Fibroblast of skin of left biceps (primary cell): ENCODE data around the gene FXYD5.
"Not testable (repeated sequence)": the region's sequence is repeated elsewhere in the genome, so short reads cannot be mapped to it uniquely, and the experiment has no call there.

Source experiments
- DNase-seq, 2 experiments: peaks; one replicate each; pipeline ENCODE4 v3.0.0-alpha.2; 2013; ENCODE audit warnings: low read depth in 2 of 2

FXYD5 gene

DNA sequence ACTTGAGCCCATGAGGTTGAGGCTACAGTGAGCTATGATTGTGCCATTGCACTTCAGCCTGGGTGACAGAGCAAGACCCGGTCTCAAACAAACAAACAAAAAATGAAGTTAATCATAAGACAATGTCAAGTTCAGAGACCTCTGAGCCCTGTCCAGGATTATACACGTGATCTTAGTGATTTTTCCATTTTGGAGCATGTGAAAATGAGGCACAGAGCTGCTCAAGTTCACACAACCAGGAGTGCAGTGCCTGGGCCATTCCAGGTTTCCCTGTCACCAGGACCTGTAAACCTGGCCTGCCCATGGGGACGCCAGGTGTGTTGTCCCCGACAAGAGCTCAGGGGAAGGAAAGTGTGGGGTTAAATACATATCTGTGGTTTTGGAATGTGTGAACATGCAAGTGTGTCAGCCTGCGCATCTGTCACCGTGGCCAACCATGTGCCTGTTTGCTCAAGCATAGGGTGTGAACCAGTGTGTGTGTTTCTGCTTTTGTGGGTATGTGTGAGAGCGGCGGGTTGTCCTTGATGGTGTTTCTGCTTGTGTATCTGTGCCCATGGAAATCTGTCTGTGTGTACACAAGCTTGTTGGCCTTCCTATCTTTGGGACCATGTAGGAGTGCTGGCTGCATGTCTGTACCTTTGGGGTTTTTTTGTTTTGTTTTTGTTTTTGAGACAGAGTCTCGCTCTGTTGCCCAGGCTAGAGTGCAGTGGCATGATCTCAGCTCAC is 17.4 kb upstream of the FXYD5 start:
- no peak for DNase-seq

DNA sequence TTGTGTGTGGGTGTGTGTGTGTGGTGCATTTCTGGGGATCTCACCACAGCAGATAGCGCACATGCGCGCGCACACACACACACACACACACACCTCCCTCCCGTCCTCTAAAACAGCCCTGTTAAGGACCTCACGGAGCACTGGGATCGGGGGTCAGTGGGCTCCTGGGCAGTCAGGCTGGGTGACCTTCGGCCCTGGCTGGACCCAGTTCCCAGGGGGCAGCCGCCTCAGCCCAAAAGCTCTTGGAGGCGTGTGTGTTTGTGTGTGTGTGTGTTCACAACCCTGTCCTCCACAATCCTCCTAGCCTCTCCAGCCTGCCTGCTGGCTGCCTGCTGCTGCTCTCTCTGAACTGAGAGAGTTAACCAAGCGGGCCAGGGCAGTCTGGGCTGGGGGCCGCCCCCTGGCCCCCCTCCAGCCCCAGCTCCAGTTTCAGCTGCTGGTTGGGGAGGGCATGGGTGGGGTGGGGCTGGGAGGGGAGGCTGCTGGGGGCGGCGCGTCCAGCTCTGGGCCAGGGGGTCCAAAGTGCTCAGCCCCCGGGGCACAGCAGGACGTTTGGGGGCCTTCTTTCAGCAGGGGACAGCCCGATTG is 16.1 kb upstream of the FXYD5 start, which contains the start of gene FXYD1:
TSS of gene FXYD1 (plus strand) at position 520 of the 588 bp plus-strand sequence. CDS start 1,256 bp downstream, outside the sequence.
- DNase-seq = no peak

DNA sequence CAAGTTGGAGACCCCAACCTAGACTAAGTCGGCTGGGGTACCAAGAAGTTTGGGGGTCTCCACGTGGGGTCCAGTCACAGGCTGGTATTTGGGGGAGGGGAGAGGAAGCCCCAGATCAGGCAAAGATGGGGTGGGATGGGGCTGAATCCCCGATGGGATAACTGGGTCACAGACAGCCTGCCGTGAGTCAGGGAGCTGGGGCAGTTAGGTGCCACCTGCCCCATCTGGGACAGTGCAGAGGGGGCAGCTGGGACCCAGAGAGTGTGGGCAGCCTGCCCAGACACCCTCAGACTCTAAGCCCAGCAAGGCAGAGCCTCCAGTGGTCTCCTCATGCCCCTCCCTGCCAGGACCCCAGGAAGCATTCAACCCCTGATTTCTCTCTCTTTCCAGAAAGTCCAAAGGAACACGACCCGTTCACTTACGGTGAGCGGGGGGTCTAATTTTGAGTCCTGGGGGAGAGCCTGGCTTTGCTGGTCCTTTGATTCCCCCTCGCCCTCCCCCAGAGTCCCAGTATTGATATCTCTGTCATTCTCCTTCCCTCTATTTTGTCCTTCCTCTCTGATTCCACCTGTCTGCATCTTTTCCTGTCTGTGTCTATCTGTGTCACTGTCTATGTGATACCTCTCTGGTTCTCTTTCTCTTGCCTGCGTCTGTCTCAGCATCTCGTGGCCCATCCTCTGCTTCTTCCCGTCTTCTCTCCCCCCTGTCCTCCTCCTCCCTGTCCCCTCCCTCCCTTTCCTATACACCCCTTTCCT is 14.2 kb upstream of the FXYD5 start:
- DNase-seq = no peak

DNA sequence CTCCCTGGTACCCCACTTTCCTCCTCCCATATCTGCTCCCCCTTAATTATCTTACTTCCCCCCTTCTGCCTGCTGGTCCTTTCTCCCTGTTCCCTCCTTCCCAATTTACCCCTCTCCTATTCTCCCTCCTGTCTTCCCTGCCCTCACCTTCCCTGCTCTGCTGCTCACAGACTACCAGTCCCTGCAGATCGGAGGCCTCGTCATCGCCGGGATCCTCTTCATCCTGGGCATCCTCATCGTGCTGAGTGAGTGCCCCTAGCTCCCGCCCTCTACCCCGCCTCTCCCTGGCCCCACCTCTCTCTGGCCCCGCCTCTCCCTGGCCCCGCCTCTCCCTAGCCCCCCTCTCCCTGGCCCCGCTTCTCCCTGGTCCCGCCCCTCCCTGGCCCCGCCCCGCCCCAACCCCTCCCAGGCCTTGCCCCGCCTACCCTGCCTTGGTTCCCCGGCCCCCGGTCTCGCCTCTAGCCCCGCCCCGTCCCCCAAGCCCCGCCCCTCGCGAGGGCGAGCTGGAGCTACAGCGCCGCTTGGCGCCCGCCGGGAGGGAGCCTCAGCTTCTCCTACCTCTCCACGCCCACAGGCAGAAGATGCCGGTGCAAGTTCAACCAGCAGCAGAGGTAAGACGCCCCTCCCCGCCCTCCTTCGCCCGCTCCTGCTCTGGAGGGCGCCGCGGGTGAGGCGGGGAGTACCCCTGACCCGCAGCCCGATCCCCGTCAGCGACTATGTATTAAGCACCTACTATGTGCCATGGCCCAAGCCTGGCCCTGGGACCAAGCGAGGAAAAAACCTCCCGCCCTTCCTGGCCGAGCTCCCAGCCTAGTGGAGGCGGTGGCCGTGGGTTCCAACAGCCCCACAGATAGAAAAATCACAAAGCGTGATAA is 13.3 kb upstream of the FXYD5 start:
- peak; percentile 64 to 65 for DNase-seq

DNA sequence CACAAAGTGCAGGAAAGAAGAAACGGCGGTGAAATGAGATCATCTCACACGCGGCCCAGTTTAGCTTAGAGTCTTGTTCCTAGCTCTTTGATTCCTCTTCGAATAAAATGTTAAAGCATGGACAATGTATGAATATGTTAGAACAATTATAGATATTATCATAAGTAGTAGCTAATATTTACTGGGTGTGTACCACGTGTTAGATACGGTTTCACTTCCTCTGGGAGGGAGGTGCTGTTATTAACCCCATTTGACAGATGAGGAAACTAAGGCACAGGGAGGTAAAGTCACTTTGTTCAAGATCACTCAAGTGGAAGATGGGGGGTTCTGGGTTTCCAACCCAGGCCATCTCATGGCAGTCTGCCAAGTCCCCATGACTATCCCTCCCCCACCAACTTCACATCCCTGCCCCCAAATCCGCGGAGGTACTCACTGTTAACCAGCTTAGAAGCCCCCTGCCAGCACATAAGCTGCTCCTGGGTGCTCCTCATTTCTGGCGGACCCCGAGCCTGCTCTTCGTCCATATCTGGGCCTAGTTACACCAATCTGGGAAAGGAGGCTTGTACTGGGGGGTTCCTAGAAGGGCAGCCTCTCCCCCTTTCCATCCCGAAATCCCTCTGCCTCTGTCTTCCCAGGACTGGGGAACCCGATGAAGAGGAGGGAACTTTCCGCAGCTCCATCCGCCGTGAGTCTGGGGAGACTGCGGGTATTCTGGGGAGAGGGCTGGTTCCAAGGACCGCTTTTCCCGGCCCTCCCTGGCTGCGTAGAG is 12.5 kb upstream of the FXYD5 start:
- DNase-seq = no peak

DNA sequence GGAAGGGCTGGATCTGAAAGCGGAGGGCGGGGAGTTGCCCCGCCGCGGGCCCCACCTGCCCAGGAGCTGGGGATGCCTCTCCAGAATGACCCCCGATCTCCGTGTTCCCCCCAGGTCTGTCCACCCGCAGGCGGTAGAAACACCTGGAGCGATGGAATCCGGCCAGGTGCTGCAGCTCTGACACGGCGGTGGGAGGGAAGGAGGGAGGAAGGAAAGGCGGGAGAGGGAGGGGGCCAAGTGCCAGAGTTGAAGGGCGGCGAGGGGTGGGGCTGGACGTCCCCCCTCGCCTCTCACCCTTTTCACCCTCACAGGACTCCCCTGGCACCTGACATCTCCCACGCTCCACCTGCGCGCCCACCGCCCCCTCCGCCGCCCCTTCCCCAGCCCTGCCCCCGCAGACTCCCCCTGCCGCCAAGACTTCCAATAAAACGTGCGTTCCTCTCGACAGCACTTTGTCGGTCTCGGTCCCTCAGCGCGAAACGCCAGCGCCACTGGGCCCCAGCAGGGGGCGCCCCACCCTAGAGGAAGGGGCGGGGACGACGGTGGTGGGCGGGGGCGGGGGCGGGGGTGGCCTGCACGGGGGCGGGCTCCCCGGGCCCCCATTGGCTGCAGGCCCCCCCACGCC is 11.8 kb upstream of the FXYD5 start:
- no peak for DNase-seq

DNA sequence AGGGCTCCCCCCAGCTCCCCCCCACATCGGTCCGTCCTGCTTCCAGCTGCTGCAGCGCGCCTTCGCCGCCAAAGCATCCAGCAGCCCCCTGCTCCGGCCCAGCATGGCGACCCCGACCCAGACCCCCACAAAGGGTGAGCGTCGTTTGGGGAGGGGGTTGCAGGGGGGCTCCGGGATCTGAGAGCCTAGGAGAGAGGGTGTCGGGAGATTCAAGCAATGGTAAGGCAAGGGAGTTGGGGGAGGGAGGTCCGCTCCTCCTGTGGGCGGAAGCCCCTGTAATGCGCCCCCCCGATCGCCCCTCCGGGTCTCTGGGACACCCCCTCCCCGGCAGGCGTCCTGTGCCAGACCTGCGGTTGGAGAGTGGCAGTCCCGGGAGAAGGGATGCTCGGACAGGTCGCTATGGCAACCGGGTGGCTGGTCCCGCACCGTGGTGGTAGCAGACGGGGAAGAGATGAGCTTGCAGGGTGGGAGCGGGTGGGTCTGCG is 11.3 kb upstream of the FXYD5 start, which contains the start of gene FXYD7:
TSS of gene FXYD7 (plus strand) at position 25 of the 485 bp plus-strand sequence. CDS start at position 104, 79 bp downstream.
- no peak for DNase-seq

DNA sequence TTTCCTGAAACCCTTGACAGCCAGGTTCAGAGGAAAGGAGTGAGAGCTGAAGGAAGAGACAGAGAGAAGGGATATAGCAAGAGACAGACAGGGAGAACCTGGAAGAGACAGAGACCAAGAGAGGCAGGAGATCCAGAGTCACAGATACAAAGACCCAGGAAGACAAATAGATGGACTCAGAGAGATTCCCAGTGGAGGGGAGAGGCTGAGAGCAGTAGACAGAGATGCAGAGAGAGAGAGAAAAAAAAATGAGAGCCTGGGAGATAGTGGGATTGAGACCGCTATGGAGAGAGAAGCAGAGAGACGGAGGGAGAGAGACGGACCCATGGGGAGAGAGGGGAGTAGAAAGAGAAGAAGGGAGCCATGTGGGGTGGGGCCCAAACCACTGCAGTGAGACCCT is 10.7 kb upstream of the FXYD5 start:
- no peak for DNase-seq

DNA sequence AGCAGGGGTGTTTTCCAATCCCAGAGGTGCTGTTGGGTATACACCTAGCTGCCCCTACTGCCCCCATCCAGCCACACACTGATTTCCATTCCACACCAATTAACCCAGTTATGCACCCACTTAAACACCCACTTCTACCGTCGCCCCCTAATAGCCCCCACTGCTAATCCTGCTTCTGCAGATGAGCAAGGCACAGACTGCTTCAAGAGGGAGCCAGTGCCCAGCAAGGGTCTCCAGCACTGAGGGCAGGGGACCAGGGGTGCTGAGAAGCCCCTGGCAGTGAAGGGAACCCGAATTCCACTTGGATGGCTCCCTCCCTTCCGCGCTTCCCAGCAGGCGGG is 10.3 kb upstream of the FXYD5 start:
- DNase-seq = no peak

DNA sequence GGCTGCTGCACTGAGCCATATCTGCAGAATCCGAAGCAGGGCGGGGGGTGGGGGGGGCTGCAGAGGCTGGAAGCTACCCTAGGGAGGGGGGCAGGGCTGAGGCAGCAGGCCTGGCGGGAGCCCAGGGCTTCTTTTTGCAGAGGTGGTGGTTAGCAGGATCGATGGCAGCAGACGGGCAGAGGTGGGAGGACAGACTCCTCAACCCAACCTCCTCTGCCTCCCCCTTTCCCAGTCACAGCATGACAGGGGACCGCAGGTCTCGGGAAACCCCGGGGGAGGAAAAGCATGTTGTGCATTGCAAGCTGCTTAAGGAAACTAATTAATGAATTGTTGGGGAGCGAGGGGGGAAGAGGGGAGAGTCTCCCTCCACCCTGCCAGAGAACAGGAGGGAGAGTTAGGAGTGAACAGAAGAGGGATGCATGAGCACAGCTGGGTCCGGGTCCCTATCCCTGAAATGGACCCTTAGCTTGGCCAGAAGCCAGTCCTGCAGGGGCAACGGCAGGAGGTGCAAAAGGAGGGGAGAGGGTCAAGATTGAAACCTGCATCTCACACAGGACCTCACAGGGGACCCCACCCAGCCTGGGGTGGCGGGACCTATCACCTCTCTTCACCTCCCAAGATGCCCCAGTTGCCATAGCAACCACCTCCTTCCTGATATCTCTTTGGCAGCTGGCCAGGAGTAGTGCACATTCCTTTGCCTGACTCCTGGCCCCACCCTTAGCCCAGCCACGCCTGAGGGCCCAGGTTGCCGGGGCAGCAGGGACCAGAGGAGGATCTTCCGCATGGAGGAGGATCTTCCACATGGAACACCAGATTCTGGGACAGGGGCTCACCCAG is 9.7 kb upstream of the FXYD5 start:
- no peak for DNase-seq

DNA sequence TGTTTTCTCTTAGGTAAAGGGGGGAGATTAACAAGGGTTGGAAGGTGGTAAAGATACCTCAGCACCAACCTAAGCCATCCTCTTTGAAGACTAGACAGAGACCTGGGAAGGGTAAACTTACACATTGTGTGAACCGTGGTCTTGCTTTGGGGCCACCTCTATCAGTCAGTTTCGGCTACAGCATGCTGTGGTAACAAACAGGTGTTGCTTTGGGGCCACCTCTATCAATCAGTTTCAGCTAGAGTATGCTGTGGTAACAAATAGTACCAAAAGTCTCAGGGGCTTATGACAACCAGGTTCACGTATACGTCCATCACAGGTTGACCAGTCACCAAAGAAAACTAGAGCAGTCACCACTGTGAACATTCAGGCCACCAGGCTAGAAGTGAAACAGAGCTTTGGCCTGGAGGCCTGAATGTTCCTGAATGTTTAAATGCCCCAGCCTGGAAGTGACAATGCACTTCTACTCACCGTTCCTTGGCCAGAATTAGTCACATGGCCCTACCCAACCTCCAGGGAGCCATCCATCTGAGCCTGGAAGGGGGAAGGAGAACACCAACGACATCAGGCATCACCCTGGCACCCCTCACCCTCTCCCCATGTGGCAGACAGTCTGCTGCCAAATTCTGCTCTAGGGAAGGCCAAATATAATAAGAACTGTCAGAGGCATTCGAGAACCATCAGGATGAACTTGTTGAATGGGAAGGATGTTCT is 7.6 kb upstream of the FXYD5 start:
- DNase-seq = no peak

DNA sequence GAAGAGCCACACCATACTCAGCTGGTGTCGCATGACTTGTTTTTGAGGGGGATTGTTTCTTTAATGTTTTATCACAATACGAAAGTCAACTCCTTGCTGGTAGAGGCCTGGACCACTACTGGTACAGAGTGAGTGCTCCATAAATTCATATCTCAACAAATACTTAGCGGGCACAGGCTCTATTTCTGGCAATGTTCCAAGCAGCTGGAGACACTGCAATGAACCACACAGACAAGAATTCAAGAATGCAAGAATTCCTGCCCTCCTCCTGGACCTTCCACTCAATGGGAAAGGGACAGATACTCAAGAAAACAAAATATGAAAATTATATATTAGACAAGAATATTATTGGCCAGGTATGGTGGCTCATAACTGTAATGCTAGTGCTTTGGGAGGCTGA is 5.1 kb upstream of the FXYD5 start:
- no peak for DNase-seq

DNA sequence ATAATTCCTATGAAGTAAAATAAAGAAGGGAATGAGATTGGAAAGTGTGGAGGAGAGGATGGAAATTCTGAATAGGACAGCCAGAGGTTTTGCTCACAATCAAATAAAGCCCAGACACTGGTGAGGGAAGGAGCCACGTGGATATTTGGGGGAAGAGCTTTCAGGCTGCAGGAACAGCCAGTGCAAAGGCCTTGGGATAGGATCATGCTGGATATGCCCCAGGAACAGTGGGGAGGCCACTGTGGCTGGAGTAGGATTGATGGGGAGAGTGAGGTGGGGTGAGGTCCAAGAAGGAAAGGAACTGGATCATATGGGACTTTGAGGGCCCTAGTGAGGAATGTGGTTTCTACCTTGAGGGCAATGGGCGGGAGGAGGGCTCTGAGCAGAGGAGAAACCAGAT is 4.1 kb upstream of the FXYD5 start:
- DNase-seq = no peak

DNA sequence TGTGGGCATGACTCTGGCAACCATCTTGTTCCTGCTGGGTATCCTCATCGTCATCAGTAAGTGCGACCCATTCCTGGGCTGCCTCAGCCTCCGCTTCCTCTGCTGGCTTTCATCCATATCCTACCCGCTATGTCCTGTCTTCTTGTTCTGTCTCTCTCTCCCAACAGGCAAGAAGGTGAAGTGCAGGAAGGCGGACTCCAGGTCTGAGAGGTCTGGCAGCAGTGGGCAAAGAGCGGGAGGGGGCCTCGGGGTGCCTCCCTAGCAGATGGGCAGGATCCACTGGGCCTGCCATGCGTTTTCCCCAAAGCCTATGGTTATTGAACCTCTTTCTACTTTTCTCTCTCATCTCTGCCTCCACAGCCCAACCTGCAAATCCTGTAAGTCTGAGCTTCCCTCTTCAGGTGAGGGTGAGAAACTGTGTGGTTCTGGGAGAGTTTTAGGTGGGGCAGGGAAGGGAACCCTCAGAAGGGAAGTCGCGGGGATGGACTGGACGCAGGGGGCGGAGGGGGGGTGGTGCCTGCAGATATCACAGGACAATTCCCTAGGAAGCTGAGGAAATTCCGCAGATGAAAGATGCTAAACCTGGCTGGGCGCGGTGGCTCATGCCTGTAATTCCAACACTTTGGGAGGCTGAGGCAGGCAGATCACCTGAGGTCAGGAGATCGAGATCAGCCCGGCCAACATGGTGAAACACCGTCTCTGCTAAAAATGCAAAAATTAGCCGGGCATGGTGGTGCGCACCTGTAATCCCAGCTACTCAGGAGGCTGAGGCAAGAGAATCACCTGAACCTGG is 3.1 kb upstream of the FXYD5 start:
- DNase-seq = no peak

DNA sequence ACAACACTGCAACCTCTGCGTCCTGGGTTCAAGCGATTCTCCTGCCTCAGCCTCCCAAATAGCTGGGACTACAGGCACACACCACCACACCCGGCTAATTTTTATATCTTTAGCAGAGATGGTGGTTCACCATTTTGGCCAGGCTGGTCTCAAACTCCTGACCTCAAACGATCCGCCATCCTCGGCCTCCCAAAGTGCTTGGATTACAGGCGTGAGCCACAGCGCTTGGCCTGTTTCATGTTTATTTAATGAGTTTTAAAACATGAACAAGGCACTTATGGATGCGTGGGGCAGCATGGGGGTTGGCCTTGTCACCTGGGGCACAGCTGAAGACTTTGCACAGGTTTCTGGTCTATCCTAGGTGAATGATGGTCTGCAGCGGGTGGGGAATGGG is 1.4 kb upstream of the FXYD5 start:
- not testable (repeated sequence) for DNase-seq

DNA sequence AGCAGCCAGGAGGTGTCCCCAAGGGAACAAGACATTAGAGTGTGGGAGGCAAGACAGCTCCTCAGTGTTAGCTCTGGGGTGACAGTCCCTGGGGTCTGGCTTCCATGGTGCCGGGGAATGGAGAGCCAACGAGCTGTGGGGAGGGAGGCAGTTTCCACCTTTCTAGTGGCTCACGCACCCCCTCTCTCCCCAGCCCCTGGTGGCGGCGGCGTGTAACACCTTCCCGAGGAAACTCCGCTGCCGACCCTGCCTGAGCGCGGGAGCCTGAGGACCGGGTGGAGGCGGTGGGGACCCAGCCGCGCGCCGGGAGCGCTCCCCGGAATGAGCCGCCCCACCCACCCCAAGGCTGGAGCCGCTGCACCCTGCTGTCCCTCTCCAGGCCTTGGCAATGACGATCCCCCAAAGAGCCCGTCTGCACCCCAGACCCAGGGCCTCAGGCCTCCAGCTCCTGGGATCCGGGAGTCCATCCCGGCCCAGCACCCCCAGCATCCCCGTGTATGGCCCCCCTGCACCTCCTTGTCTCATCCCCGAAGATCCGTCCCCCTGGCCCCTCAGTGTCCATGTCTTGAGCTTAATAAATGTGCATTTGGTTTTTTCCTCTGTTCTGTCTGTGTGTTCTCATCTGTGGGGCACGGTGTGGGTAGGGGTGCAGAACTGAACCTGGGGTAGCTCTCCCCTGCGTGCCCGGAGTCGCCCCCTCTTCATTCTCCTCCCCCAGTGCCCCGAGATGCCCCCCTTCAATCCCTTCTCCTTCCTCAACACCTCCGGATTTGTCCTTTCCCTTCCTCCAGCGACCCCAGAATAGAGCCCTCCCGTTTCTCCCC is 622 bp upstream of the FXYD5 start:
- no peak for DNase-seq

DNA sequence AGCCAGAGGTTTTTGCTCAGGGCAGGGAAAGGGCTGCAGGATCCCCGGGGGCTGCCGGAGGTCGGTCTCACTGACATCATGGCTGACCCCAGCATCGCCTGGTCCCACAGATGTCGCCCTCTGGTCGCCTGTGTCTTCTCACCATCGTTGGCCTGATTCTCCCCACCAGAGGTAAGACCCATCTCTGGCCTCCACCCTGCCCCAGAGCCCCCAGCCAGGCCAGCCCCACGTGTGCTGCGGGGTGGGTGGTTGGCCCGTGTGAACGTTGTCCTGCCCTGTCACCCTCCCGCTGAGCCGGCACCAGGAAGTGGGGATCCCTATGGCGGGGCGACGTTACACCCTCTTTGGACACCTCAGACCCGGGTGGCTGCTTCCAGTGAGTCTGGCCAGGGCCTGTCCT is 906 bp downstream of the FXYD5 start:
- DNase-seq = no peak
